Cardiac septum (tissue), 1 donor: Measurements from ENCODE around the gene ZNF736. TPM values are rescaled to one million over a fixed set of nuclear protein-coding genes. Genes with fewer than 3 reads are reported as not detected.

Source experiments
- DNase-seq: peaks from one replicate; pipeline ENCODE4 v3.0.0-alpha.2; 2020; ENCODE audit warnings: low spot score
- intact Hi-C: fragments of 100-400 bp; cut with DNase I; formaldehyde crosslinking; loops from one replicate; pipeline ENCODE4 v1.14.0; 2022
- total RNA-seq: library from RNA; stranded (reverse); fragmentation: NEBNext Ultra II Directional; extraction: Animal tissue kit (Norgen Biotek cat#: 25700); gene quantifications from one replicate; pipeline ENCODE4 v1.2.1, GENCODE V29; 2021
- donor health status: DM: no; HTN: no; CAD: no.

ZNF736 gene
- total RNA-seq, 1 donor from 2014 or later = 6.8 TPM

DNA sequence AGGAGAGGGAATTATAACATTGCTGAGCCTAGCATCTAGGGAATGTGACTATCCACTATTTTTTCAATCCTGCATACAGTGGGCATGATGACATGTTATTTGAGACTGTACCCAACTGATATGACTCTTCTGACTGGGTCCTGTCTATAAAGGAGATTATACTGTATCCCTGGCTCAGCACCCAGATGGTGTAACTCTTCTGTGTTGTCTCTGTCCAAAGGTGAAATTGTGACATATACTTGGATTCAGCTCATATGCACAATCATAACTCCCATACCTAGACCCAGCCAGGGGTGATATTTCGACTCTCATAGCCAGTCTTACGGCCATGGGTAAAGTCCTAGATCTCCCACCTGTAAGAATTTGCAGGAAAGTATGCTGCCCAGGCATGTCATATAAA is 59.3 kb downstream of the ZNF736 start:
- DNase-seq = no peak
- intact Hi-C loops = no loop called here

GRCh38 chr7:64400401-64400800 is 86.6 kb downstream of the ZNF736 start:
- no peak for DNase-seq
- intact Hi-C loops = no loop called here

Other genes with a start within 250 kb of the ZNF736 start
- not detected for gene ZNF735, start 106.8 kb upstream of the ZNF736 start, total RNA-seq
- gene ZNF679, start 85.5 kb upstream of the ZNF736 start, total RNA-seq = not detected
- gene ZNF680, start 249.1 kb downstream of the ZNF736 start, total RNA-seq = 28.2 TPM